Stimulated activated CD4-positive, alpha-beta T cell treated with anti-CD3 and anti-CD28 coated beads, Interleukin-1b, Interleukin-23, amount 100 ng/mL, for 24 hours (primary cell): Measurements from ENCODE around the gene CENPB.
A peak's percentile ranks its signal among the peaks of the same experiment; 100 is the strongest.

Source experiments
- DNase-seq, 4 experiments: peaks; one replicate each; pipeline ENCODE4 v3.0.0-alpha.2; 2020; ENCODE audit warnings: low read depth in 4 of 4, low spot score in 1 of 4

The CENPB gene

GRCh38 chr20:3767427-3768341 lies 18.9 kb downstream of the CENPB start, which contains the start of gene ADISSP:
Gene ADISSP, minus strand, starts transcription at chr20:3767753. Its CDS starts 7,653 bp downstream, at chr20:3760100.
- DNase-seq: peak; percentile 80 to 98 (median 92)

DNA sequence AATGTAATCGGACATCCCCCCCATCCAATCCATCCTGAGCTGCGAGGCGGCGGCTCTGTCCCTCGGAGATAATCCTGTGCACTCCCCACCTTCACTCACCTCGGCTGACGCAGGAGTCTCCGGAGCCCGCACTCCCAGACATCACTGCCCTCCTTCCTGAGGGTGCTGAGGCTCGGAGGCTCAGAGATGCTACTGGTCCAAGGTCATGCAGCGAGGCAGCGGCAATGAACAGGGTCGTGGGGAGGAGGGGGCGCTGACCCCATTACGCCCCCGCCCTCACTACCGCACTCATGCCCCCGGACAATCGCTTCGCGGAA lies 19.5 kb downstream of the CENPB start:
- DNase-seq: no peak

DNA sequence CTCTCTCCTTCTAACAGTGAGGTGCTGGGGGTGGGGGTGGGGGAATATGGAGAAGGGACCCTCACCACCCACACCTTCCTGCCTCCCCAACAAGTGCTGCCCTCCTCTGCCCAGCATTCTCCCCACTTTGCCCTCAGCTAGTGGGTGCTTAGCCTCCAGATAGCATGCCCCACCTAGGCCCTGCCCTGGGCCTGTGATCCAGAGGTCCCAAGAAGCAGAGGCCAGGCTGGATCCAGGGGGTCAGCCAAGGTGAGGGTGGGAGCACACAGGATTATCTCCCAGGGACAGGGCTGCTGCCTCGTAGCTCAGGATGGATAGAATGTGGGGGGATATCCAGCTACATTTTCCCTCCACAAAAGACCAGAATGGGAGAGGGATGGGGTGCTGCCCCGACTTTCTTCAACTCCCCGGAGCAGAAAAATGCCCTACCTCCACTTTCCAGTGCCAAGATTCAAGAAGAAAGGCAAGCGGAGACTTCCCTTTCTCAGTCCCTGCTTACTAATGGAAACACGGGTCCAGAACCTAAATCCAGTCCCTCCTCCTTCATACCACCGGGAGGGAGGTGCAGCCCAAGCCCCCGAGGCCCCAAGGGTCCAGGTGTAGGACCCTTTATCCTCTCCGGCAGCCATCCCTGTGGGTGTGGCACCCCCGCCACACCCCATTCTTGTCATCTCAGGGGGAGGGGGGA lies 20.0 kb downstream of the CENPB start:
- no peak for DNase-seq

DNA sequence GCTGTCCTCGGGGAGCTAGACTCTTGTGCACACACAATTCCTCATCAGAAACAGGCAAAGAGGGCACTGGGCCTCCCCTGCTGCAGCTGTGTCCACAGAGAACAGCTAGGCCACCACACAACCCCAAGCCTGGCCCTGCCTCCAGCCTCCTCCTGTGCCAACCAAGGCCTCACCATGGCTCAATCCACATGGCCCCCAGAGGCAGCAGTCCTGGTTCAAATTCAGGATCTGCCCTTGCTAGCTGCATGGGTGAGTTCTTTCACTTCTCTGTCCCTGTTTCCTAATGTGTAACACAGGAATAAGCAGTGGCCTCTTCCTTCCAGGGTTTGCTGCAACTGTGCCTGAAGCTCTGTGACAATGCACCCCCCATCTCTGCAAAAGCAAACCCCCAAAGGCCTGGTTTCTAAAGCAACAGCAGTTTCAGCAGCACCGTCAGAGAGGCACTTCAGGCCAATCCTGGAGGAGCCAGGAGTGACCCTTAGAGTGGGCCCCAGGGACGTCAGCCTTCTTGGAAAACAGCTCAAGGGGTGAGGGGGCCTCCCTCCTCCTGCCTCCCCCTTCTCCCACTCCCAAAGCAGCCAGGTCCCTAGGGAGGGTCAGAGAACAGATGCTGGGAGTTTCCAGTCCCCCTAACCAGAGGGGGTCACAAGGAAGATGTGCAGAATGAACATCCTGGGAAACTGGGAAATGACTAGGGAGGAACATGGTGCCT lies 21.2 kb downstream of the CENPB start:
- no peak for DNase-seq

DNA sequence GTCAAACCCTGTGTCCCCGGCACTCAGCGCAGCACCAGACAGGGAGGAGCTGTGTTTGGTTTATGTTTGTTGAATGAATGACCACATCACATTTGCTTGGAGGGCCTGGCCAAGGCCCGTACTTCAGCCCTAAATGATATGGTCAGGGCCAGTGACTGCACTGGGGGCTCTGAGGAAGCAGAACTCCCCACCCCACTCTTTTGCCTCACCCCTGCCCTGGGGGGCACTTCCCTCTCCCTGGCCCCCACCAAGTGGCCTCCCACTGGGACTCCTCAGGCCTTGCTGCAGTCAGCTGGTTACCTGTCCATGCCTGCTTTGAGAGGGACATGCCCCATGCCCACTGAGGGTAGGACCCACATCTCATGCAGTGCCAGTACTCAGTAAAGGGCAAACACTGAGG lies 21.9 kb downstream of the CENPB start:
- no peak for DNase-seq

DNA sequence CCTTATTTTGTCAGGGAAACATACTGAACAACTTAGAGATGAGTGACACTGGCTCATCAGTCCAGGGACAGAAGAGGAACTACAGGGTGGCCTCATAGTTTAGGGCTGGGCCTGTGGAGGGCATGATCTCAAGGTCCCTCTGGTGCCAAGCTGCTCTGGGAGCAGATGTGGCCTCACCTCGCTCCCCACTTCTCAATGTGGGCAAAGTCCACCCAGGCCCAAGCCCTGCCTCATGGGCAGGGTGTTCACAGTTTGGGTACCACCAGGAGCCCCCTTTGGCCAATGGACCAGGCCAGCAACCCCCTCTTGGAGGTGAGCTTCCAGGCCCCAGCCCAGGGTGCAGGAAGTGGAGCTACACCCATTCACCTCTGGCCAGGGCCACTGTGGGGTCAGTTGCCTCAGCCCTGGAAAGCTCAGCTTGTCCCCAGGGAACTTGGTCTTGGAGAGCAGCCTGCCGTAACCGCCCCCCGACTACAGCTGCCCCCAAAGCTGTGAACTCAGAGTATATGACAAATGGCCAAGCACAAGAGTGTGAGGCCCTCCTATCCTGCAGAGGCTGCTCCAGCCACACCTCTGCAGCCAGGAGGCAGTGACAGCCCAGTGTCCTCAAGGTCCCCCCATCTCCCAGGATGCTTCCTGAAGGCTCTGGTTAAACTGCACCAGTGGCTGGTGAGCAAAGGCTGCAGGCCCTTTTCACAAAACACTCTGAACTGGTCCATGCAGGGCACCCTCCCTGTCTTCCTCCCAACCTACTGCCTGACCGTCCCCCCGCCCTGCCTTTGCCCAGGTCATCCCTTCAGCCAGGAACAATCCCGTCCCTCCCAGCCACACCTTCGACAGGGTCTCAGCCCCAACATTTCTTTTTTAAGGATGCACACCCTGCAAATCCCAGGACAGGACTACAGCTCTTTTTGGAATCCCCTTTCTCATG lies 22.6 kb downstream of the CENPB start:
- DNase-seq: no peak

DNA sequence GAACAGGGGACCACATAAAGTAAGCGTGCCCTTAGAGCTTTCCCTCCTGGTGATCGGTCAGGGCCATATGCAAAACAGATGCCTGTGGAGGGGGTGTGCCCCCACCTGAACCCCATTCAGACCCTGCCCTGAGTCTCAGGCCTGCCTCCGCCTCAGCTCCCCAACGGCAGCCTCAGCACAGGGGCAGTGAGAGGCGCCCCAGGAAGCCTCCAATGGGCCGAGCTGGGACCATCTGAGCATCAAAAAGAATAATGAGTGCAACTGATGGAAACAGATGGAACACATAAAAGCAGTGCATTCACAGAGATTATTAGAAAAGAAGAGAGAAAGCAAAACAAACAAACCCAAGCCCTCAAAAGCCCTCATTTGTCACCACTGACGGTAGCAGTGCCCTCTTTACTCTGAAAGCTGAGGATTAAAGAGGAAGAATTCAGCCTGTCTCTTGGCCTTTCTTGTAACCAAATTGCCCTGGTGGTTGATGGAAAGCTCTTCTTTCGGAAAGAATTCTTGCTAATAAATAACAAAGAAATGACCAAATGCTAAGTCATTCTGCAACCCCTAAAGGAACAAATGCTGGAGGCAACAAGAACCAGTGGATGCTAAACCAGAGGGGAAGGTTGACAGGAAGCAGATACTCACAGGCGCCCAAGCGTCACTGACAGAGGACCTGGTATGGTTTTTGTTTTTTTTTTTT lies 25.7 kb downstream of the CENPB start:
- no peak for DNase-seq

DNA sequence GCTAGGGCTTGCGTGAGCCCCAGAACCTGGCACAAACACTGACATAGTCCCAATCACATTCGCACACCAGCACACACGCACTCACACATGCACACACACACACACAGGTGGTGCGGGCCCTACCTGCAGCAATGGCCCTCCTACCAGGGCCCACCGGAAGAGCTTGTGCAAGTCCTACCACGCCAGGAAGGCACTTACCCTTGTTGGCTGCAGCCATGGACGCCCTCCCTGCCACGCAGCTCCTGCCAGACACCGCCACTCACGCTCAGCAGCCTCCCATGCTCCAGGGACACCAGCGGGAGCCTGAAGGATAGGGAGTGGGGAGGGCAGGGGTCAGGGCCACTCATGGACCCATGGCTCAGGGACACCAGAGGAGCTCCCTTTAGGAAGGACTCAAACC lies 26.7 kb downstream of the CENPB start:
- DNase-seq: no peak

DNA sequence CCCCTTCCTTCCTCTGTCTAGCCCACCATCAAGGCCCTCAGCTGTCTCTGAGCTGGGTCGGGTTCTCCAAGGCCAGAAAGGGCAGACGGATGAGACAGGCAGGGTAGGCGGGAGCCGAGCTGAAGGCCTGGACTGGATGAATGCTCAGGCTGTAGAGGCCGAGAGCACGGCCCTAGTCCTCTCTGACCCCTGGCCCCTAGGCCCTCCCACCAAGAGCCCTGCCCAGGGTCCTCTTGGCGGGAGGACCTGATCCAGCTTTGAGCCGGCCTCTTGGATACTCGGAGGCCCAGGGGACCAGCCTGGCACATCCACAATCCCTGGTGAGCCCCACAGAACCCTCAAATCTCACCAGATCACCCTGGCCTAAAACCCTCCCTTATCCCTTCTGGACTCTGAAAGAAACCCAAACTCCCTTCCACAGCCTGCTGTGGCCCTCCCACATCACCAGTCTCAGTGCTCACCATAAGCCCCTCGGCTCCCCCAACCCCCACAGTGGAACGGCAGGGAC lies 27.2 kb downstream of the CENPB start:
- no peak for DNase-seq

DNA sequence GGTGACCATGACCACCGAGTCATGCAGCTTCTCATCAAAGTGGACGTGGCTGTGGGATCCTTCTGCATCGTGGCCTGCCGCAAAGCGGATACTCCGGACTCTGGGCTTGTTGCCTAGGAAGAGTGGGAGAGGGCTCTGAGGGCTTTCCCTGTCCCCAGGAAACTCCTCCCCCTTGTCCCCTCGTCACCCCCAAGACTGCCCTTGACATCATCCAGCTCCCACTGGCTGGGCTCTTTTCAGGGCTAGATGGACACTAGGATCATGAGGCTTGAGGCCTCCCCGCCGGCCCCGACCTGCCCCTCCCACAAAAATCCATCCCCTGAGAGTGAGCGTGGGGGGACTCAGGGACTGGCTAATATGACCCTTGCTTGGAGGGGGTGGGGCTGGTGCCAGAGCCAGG lies 28.0 kb downstream of the CENPB start:
- DNase-seq: no peak

GRCh38 chr20:3757268-3757667 lies 29.3 kb downstream of the CENPB start:
- no peak for DNase-seq

DNA sequence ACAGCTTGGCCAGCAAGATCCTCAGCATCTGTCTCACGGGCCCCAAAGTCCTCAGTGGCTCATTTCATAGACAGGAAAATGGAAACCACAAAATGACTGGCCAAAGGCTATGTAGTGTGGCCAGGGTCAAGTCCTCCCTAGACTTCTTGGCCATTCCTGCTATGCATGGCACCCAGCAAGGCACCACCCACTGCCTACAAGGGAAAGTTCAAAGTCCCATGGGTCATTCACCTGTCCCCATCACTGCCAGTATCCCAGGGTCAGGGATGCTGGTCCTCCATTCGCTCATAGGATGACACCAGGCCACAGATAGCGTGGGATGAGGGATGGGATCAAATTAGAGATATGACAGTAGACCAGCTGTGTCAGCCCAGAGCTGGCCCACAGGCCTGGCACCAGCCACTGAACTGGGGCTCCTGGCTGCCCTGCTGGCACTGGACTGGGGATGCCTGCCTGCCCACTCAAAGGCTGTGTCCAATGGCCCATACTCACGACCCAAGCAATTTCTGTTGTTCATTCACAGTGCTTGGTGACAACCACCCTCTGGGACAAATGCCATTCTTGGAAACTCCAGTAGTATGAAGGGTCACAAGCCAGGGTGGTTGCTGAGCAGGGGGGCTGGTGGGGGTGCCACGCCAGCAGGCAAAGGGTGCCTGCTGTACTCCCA lies 30.6 kb downstream of the CENPB start:
- no peak for DNase-seq

DNA sequence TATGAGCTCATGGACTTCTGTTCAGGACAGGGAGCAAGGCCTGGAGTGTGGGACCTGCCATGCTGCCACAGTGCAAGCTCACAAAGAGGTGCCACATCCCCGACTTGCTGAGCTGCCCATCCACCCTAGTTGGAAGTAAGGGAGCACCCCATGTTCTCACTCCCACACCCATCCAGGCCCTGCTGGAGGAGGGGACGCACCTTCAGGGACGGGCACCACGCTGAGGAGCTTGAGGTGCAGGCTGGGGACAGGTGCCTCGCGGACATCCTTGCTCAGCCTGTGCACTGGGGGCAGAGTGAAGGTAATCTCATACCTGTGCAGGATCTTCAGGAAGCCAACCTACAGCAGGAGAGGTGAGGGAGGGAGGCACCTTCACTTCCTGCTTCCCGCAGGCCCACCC lies 31.3 kb downstream of the CENPB start:
- DNase-seq: no peak

DNA sequence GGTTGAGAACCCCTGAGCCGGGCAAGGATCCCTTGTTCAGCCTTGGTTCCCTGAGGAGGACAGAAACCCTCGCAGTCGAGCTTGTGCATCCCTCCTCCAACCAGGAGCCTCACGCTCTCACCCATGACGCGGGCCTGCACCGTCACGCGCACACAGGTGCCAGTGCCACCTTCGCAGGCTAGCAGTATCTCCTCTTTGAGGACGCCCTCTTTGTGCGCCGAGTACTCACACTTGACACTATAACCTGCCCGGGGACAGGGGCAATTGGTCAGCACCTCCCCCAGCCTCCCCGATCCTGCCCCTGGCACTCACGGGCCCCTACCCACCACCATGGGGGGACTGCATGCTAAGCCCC lies 32.3 kb downstream of the CENPB start:
- no peak for DNase-seq

DNA sequence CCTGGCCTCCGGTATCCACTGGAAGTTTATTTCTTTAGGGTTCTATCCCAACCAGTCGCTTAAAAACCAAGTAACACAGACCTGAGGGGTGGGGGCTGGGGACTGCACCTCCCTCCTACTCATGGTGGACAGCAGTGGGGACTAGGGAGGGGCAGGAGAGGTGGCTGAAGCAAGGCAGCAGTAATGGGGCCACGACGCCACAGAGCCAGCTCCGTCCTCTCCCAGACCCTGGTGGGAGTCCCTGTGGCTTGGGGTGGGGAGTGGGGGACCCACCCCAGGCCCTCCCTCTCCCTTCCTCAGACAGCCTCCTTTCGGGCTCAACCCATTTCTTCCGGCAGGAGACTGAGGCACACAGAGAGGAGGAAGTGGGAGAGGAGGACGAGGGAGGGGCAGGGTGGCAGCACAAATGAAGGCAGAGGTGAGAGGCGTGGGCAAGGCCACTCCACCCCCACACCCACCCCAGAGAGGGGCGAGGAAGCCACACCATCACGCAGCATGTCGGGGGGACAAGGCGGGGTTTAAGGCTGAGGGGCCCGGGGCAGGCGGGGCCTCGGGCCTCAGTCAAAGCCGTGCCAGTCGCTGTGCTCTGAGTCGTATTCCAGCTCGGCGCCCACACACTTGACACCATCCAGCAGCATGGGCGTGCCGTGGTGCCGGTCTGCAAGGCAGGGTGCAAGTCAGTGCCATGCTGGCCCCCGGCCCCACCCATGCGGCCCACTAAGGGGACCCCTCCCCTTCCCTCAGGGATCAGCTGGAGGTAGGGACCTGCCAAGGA lies 32.9 kb downstream of the CENPB start:
- no peak for DNase-seq

GRCh38 chr20:3753098-3753497 lies 33.4 kb downstream of the CENPB start:
- DNase-seq: peak in 1 of 4 experiments; percentile 44

DNA sequence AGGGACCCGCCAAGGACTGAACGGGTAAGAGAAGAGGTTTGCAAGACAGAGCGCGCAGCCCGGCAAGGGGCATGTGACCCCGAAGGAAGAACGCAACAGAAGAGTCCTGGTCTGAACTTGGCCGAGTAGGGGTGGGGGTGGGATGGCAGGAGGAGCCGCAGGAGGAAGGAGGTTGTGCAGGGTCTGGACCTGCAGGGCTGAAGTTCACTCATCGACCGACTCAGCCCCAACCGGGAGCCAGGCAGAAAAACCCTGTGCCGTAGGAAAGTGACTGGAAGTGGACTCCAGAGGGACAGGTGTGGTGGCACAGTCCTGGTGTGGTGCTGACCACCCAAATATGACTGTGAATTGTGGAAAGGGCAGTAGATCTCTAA lies 34.2 kb downstream of the CENPB start:
- DNase-seq: no peak

DNA sequence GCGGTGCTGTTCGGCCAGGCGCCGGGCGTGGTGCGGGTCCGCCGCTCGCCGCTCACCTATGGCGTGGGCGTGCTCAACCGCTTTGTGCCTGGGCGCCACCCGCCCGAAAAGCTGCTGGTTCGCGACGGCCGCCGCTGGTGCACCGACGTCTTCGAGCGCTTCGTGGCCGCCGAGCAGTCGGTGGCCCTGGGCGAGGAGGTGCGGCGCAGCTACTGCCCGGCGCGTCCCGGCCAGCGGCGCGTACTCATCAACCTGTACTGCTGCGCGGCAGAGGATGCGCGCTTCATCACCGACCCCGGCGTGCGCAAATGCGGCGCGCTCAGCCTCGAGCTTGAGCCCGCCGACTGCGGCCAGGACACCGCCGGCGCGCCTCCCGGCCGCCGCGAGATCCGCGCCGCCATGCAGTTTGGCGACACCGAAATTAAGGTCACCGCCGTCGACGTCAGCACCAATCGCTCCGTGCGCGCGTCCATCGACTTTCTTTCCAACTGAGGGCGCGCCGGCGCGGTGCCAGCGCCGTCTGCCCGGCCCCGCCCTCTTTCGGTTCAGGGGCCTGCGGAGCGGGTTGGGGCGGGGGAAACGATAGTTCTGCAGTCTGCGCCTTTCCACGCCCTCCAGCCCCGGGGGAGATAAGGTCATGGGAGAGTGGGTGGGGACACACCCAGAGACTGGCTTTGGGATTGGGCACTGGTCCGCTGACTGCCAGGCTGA lies 34.7 kb downstream of the CENPB start:
- peak in 1 of 4 experiments; percentile 47 for DNase-seq
